Activated naive CD4-positive, alpha-beta T cell treated with anti-CD3 and anti-CD28 coated beads, Interleukin-2, amount 50 U/mL, for 16 hours (primary cell): ENCODE measurements around the gene FOXP1.
"Not testable (repeated sequence)": the region's sequence is repeated elsewhere in the genome, so short reads cannot be mapped to it uniquely, and the experiment has no call there.

Experiments used
- DNase-seq: peaks from one replicate; pipeline ENCODE4 v3.0.0-alpha.2; 2020

Gene FOXP1

GRCh38 chr3:71358243-71358642 lies 225.3 kb downstream of the FOXP1 start:
- no peak for DNase-seq

- no peak for DNase-seq
Measured at GRCh38 chr3:71356265-71356664, 227.3 kb downstream of the FOXP1 start.

GRCh38 chr3:71355862-71356261 lies 227.7 kb downstream of the FOXP1 start:
- DNase-seq: peak; percentile 55

- no peak for DNase-seq
Measured at GRCh38 chr3:71355037-71355436, 228.5 kb downstream of the FOXP1 start.

GRCh38 chr3:71351403-71352149 lies 232.0 kb downstream of the FOXP1 start:
- DNase-seq: no peak

GRCh38 chr3:71350998-71351397 lies 232.5 kb downstream of the FOXP1 start:
- no peak for DNase-seq

GRCh38 chr3:71348831-71349230 lies 234.7 kb downstream of the FOXP1 start:
- DNase-seq: no peak

GRCh38 chr3:71348001-71348632 lies 235.4 kb downstream of the FOXP1 start:
- peak; percentile 22 for DNase-seq

GRCh38 chr3:71346061-71346460 lies 237.5 kb downstream of the FOXP1 start:
- no peak for DNase-seq

- no peak for DNase-seq
Measured at GRCh38 chr3:71345429-71346040, 238.0 kb downstream of the FOXP1 start.

- no peak for DNase-seq
Measured at GRCh38 chr3:71341721-71342120, 241.8 kb downstream of the FOXP1 start.

GRCh38 chr3:71339049-71339448 lies 244.5 kb downstream of the FOXP1 start:
- no peak for DNase-seq

GRCh38 chr3:71332813-71333212 lies 250.7 kb downstream of the FOXP1 start:
- no peak for DNase-seq

GRCh38 chr3:71330909-71331308 lies 252.6 kb downstream of the FOXP1 start:
- DNase-seq: no peak

- DNase-seq: no peak
Measured at GRCh38 chr3:71330505-71330904, 253.0 kb downstream of the FOXP1 start.

GRCh38 chr3:71329817-71330216 lies 253.7 kb downstream of the FOXP1 start:
- no peak for DNase-seq

- no peak for DNase-seq
Measured at GRCh38 chr3:71328926-71329325, 254.6 kb downstream of the FOXP1 start.

- DNase-seq: no peak
Measured at GRCh38 chr3:71327936-71328335, 255.6 kb downstream of the FOXP1 start.

GRCh38 chr3:71325715-71326114 lies 257.8 kb downstream of the FOXP1 start:
- no peak for DNase-seq

- not testable (repeated sequence) for DNase-seq
Measured at GRCh38 chr3:71324224-71324623, 259.3 kb downstream of the FOXP1 start.

- DNase-seq: no peak
Measured at GRCh38 chr3:71323558-71323957, 260.0 kb downstream of the FOXP1 start.

GRCh38 chr3:71322154-71322553 lies 261.4 kb downstream of the FOXP1 start:
- DNase-seq: no peak

- DNase-seq: no peak
Measured at GRCh38 chr3:71319771-71320170, 263.8 kb downstream of the FOXP1 start.

GRCh38 chr3:71318458-71318827 lies 265.1 kb downstream of the FOXP1 start:
- no peak for DNase-seq
